Measurements from ENCODE around the gene IFT57.

DNA sequence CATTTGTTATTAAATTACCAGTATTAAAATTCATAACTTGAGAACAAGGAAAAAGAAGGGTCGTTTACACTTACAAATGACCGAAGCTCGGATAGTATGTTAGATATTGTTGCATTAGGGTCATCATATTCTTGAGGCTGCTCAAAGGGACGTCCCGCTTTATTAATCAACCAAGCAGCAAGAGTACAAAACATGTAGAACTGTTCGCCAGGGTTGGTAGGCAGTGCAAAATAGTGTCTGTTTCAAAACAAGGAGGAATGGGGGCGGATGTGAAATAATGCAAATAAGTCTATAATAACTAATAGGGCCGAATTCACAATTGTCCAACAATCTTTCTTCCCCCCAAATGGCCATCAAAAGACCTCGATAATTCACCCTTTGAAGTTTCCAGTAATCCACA, 2.9 kb downstream of the IFT57 start:
- TF ChIP-seq, protein P1, sequence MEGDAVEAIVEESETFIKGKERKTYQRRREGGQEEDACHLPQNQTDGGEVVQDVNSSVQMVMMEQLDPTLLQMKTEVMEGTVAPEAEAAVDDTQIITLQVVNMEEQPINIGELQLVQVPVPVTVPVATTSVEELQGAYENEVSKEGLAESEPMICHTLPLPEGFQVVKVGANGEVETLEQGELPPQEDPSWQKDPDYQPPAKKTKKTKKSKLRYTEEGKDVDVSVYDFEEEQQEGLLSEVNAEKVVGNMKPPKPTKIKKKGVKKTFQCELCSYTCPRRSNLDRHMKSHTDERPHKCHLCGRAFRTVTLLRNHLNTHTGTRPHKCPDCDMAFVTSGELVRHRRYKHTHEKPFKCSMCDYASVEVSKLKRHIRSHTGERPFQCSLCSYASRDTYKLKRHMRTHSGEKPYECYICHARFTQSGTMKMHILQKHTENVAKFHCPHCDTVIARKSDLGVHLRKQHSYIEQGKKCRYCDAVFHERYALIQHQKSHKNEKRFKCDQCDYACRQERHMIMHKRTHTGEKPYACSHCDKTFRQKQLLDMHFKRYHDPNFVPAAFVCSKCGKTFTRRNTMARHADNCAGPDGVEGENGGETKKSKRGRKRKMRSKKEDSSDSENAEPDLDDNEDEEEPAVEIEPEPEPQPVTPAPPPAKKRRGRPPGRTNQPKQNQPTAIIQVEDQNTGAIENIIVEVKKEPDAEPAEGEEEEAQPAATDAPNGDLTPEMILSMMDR (optimal IDR thresholded peaks at IDR 0.05 in 1 of 3, IDR thresholded peaks at IDR 0.05 in 1 of 3, conservative IDR thresholded peaks at IDR 0.05 in 1 of 3; ENCODE audit: extremely low read depth in 1 of 3, insufficient read depth in 2 of 3, low read length in 3 of 3) = no peak
- TF ChIP-seq EZH2 (IDR thresholded peaks at IDR 0.05; ENCODE audit: low read length) = no peak
